IMR-90 (cell line): ENCODE data around the gene PLEKHG7. TPM values are rescaled to one million over a fixed set of nuclear protein-coding genes. Genes with fewer than 3 reads are reported as not detected.

Source experiments
- ATAC-seq: fragments of 200-7000 bp; cut with Tn5 transposase; 2 replicates; pipeline ENCODE4 v1.9.1; 2020; ENCODE audit warnings: low read depth, mild to moderate bottlenecking, moderate library complexity
- BruUV-seq: library from RNA; stranded (reverse); fragments of 400-500 nt; replicated peaks from 2 replicates; lab custom pipeline; 2021; lab: Mats Ljungman, UMichigan
- CTCF ChIA-PET: fragments of 300-600 bp; formaldehyde crosslinking; extraction: SDS; loops from one replicate; lab custom pipeline; 2021; ENCODE audit warnings: antibody characterized with exemption; lab: Yijun Ruan, JAX
- POLR2A ChIA-PET: fragments of 300-600 bp; sonication (Branson Sonifier 250); formaldehyde crosslinking; loops from one replicate; lab custom pipeline; 2022; ENCODE audit warnings: antibody characterized with exemption; ENCODE audit not compliant: unreplicated experiment; lab: Charles Lee
- DNase-seq: peaks from one replicate; pipeline ENCODE4 v3.0.0; 2013
- H2AFZ ChIP-seq: replicated peaks from 2 replicates; pipeline ENCODE3; 2013; ENCODE audit warnings: low read length, mild to moderate bottlenecking; ENCODE audit not compliant: poor library complexity
- H2AK5ac ChIP-seq: 2 replicates; pipeline ENCODE4 v1.6.1; 2013; ENCODE audit warnings: low read depth, low read length, inconsistent platforms
- H2AK9ac ChIP-seq: replicated peaks from 2 replicates; pipeline ENCODE3; 2013; ENCODE audit warnings: mild to moderate bottlenecking, low read depth, low read length, moderate library complexity; ENCODE audit not compliant: poor library complexity
- H2BK120ac ChIP-seq: 2 replicates; pipeline ENCODE4 v1.6.1; 2013; ENCODE audit warnings: low read depth, low read length, inconsistent platforms
- H2BK15ac ChIP-seq: 3 replicates; pipeline ENCODE4 v1.6.1; 2013; ENCODE audit warnings: low read depth, low read length, inconsistent platforms
- H2BK20ac ChIP-seq: 2 replicates; pipeline ENCODE4 v1.6.1; 2013; ENCODE audit warnings: low read depth, mild to moderate bottlenecking, inconsistent platforms, low read length, moderate library complexity
- H2BK5ac ChIP-seq: 2 replicates; pipeline ENCODE4 v1.6.1; 2013; ENCODE audit warnings: mild to moderate bottlenecking, low read depth, low read length, inconsistent platforms; ENCODE audit not compliant: poor library complexity, severe bottlenecking
- H3K14ac ChIP-seq: replicated peaks from 2 replicates; pipeline ENCODE4 v1.6.1; 2013; ENCODE audit warnings: low read depth, low read length, inconsistent platforms
- H3K18ac ChIP-seq: 2 replicates; pipeline ENCODE4 v1.6.1; 2013; ENCODE audit warnings: low read depth, low read length, control low read depth
- H3K23ac ChIP-seq: 2 replicates; pipeline ENCODE4 v1.6.1; 2013; ENCODE audit warnings: low read depth, low read length, inconsistent platforms
- H3K27ac ChIP-seq: 2 replicates; pipeline ENCODE4 v1.5.1; 2013; ENCODE audit warnings: mild to moderate bottlenecking, control low read depth, low read length; ENCODE audit not compliant: insufficient read depth
- H3K27me3 ChIP-seq: 2 replicates; pipeline ENCODE4 v1.6.1; 2013; ENCODE audit warnings: low read length; ENCODE audit not compliant: control insufficient read depth, insufficient read depth
- H3K36me3 ChIP-seq: 2 replicates; pipeline ENCODE4 v1.6.1; 2013; ENCODE audit warnings: low read length, mixed read lengths; ENCODE audit not compliant: control insufficient read depth, insufficient read depth
- H3K4ac ChIP-seq: 2 replicates; pipeline ENCODE4 v1.6.1; 2013; ENCODE audit warnings: low read depth, low read length, inconsistent platforms
- H3K4me1 ChIP-seq: 2 replicates; pipeline ENCODE4 v1.6.1; 2013; ENCODE audit warnings: low read length, mixed read lengths; ENCODE audit not compliant: control insufficient read depth, insufficient read depth
- H3K4me2 ChIP-seq: 2 replicates; pipeline ENCODE4 v1.6.1; 2013; ENCODE audit warnings: low read depth, mild to moderate bottlenecking, control low read depth, low read length, moderate library complexity
- H3K4me3 ChIP-seq: 2 replicates; pipeline ENCODE4 v1.5.1; 2013; ENCODE audit warnings: low read depth, mild to moderate bottlenecking, control low read depth, low read length, moderate library complexity; ENCODE audit not compliant: insufficient read depth
- H3K56ac ChIP-seq: 2 replicates; pipeline ENCODE4 v1.6.1; 2013; ENCODE audit warnings: low read length, inconsistent platforms; ENCODE audit not compliant: insufficient read depth; ENCODE audit errors: extremely low read depth
- H3K79me1 ChIP-seq, 2 experiments: 2 replicates each; pipeline ENCODE4 v1.6.1; 2013; ENCODE audit warnings: low read length in 2 of 2, inconsistent platforms in 1 of 2, low read depth in 1 of 2
- H3K9ac ChIP-seq: 2 replicates; pipeline ENCODE4 v1.6.1; 2013; ENCODE audit warnings: low read depth, low read length, control low read depth
- H3K9me1 ChIP-seq: 2 replicates; pipeline ENCODE4 v1.6.1; 2013; ENCODE audit warnings: low read length, inconsistent platforms; ENCODE audit not compliant: insufficient read depth
- H3K9me3 ChIP-seq: 2 replicates; pipeline ENCODE4 v1.6.1; 2013; ENCODE audit warnings: low read length; ENCODE audit not compliant: control insufficient read depth, insufficient read depth
- H4K20me1 ChIP-seq: 2 replicates; pipeline ENCODE4 v1.6.1; 2013; ENCODE audit warnings: low read length, inconsistent platforms; ENCODE audit not compliant: insufficient read depth
- H4K5ac ChIP-seq: 2 replicates; pipeline ENCODE4 v1.6.1; 2013; ENCODE audit warnings: mild to moderate bottlenecking, low read depth, low read length, control low read depth
- H4K8ac ChIP-seq, 2 experiments: 2 replicates each; pipeline ENCODE4 v1.6.1; 2013; ENCODE audit warnings: low read depth in 2 of 2, low read length in 2 of 2, control low read depth in 1 of 2, inconsistent platforms in 1 of 2
- H4K91ac ChIP-seq: 2 replicates; pipeline ENCODE4 v1.6.1; 2013; ENCODE audit warnings: low read depth, low read length, inconsistent platforms; ENCODE audit not compliant: insufficient read depth
- NFE2L2 ChIP-seq: fragments of 150-350 bp; IDR thresholded peaks from 2 replicates; pipeline ENCODE4 v1.6.1; 2016; ENCODE audit warnings: low read depth, mild to moderate bottlenecking, low read length
- POLR2A ChIP-seq: IDR thresholded peaks from 2 replicates; pipeline ENCODE4 v1.6.1; 2012; ENCODE audit warnings: mild to moderate bottlenecking, low read depth, low read length
- RAD21 ChIP-seq: IDR thresholded peaks from 2 replicates; pipeline ENCODE4 v1.6.1; 2012; ENCODE audit warnings: low read length, improper control_type of control experiment
- RCOR1 ChIP-seq: IDR thresholded peaks from 2 replicates; pipeline ENCODE4 v1.6.1; 2012; ENCODE audit warnings: mild to moderate bottlenecking, low read length, improper control_type of control experiment; ENCODE audit not compliant: insufficient replicate concordance
- RFX5 ChIP-seq: IDR thresholded peaks from 2 replicates; pipeline ENCODE4 v1.8.0; 2012; ENCODE audit warnings: low read depth, mild to moderate bottlenecking, low read length, moderate library complexity
- SMC3 ChIP-seq: fragments of 150-350 bp; IDR thresholded peaks from 2 replicates; pipeline ENCODE4 v1.6.1; 2016; ENCODE audit warnings: low read depth, mild to moderate bottlenecking, antibody characterized with exemption, low read length, moderate library complexity
- WGBS, 2 experiments: methylation state at CpG; one replicate each; pipeline versions ENCODE4 v1.1.5 to v1.1.7; 2013; ENCODE audit warnings: missing lambda C conversion rate in 2 of 2; ENCODE audit not compliant: insufficient read length in 1 of 2; ENCODE audit errors: extremely low coverage in 2 of 2; 5-methylcytosine and 5-hydroxymethylcytosine counted together
- dilution Hi-C: fragments of 300-500 bp; cut with HindIII; formaldehyde crosslinking; loops from one replicate; pipeline ENCODE4 v1.14.3; 2018; ENCODE audit warnings: low sequenced_read_pairs; ENCODE audit not compliant: unreplicated experiment
- in situ Hi-C: fragments of 300-500 bp; cut with MboI; formaldehyde crosslinking; loops from 3 replicates; pipeline ENCODE4 v1.14.3; 2019; ENCODE audit warnings: low sequenced_read_pairs, inconsistent platforms, mixed read lengths
- intact Hi-C: fragments of 100-400 bp; cut with micrococcal nuclease; formaldehyde crosslinking; loops from 2 replicates; pipeline ENCODE4 v1.10.0; 2022
- polyA plus RNA-seq, 3 experiments: library from polyadenylated mRNA; depleted of rRNA; stranded (reverse); fragments of >200 nt; gene quantifications; 2 replicates each; pipeline ENCODE4 v1.2.3, GENCODE V29; 2012; ENCODE audit warnings: low replicate concordance in 1 of 3
- total RNA-seq: library from RNA; depleted of rRNA; stranded (reverse); fragments of >200 nt; gene quantifications from 2 replicates; pipeline ENCODE4 v1.2.3, GENCODE V29; 2012
- TF ChIP-seq, protein P1 (sequence below): fragments of 150-350 bp; IDR thresholded peaks from 2 replicates; pipeline ENCODE4 v1.6.1; 2017; ENCODE audit warnings: mild to moderate bottlenecking, antibody characterized with exemption, low read length, low read depth
- TF ChIP-seq, protein P2 (sequence below): fragments of 150-350 bp; IDR thresholded peaks from 2 replicates; pipeline ENCODE4 v1.6.1; 2016; ENCODE audit warnings: low read depth, mild to moderate bottlenecking, low read length, moderate library complexity, borderline replicate concordance

PLEKHG7 gene
- total and polyA plus RNA-seq, 2 of the 4 experiments (the other 2 are of a cell fraction): not detected

DNA sequence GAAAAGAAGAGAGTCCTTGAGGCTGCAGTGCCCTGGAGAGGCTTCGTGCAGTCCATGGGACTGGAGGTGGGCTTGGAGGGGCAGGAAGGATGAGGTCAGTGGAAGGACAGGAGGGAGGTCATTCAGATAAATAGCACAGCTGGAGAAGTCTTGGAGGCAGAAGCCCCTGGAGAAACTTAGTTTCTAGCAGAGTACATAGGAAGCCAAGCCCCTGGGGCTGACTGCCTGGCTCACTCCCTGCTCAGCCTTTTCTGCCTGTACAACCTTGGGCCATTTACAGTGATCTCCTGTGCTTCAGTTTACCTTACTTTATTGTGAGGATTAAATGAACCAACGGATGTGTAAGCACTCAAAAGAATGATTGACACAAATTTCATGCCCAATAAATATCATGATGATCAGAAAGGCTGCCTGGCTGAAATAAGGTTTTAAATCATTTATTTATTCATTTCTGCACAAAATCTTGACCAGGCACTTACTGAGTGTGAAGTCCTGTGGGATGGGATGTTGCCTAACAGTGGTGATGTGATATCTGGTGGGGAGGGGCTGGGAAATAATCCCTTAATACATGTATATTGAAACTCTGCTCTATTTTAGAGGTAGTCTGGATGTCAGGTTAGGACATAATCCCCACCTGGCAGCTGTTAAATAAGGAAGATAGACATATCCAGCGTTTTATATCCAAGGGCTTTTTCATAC lies 54.3 kb downstream of the PLEKHG7 start:
- ChIA-PET CTCF (no interaction called here), POLR2A (no interaction called here)
- no peak overlapping the region for H2BK15ac ChIP-seq
- H2BK5ac ChIP-seq: no peak overlapping the region
- no peaks in the 10 kb centered on the region for H3K9me3 ChIP-seq
- H3K4me2 ChIP-seq: no peak overlapping the region
- no peaks in the 10 kb centered on the region for H3K9me1 ChIP-seq
- in situ Hi-C loops: no loop called here
- DNase-seq (no peak), ATAC-seq (no peak)
- no peak overlapping the region for H3K27ac ChIP-seq
- no peak overlapping the region for H2AK9ac ChIP-seq
- intact Hi-C loops: no loop called here
- no peak overlapping the region for H3K9ac ChIP-seq
- H2BK120ac ChIP-seq: no peak overlapping the region
- dilution Hi-C loops: no loop called here
- no TSS peak for BruUV-seq
- no peaks in the 10 kb centered on the region for H3K79me1 ChIP-seq
- no peak overlapping the region for H2BK20ac ChIP-seq
- H3K36me3 ChIP-seq: no peaks in the 10 kb centered on the region
- H3K27me3 ChIP-seq: no peaks in the 10 kb centered on the region
- H4K20me1 ChIP-seq: no peaks in the 10 kb centered on the region
- H3K4me1 ChIP-seq: no peaks in the 10 kb centered on the region; the same call in 1 of the 2 replicates
- TF ChIP-seq RAD21 (no peak), SMC3 (no peak), POLR2A (no peak), NFE2L2 (no peak), RCOR1 (no peak), RFX5 (no peak)
- TF ChIP-seq, protein P1, sequence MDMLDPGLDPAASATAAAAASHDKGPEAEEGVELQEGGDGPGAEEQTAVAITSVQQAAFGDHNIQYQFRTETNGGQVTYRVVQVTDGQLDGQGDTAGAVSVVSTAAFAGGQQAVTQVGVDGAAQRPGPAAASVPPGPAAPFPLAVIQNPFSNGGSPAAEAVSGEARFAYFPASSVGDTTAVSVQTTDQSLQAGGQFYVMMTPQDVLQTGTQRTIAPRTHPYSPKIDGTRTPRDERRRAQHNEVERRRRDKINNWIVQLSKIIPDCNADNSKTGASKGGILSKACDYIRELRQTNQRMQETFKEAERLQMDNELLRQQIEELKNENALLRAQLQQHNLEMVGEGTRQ: no peak
- TF ChIP-seq, protein P2, sequence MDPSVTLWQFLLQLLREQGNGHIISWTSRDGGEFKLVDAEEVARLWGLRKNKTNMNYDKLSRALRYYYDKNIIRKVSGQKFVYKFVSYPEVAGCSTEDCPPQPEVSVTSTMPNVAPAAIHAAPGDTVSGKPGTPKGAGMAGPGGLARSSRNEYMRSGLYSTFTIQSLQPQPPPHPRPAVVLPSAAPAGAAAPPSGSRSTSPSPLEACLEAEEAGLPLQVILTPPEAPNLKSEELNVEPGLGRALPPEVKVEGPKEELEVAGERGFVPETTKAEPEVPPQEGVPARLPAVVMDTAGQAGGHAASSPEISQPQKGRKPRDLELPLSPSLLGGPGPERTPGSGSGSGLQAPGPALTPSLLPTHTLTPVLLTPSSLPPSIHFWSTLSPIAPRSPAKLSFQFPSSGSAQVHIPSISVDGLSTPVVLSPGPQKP: no peak
- H4K8ac ChIP-seq: no peak overlapping the region
- H3K56ac ChIP-seq: no peak overlapping the region
- H2AFZ ChIP-seq: no peak overlapping the region
- H3K4ac ChIP-seq: no peak overlapping the region
- 50% methylated on average over 1 of the region's 3 CpGs; no CpG with 5 or more reads in 1 of the 2 experiments for WGBS, 2 experiments
- H3K14ac ChIP-seq: 0 out of 2 replicates have a peak overlapping the region, but pooled peaks have one; percentile 48
- H4K91ac ChIP-seq: no peak overlapping the region
- H2AK5ac ChIP-seq: no peak overlapping the region
- H3K23ac ChIP-seq: no peak overlapping the region
- H3K4me3 ChIP-seq: no peak overlapping the region
- no peak overlapping the region for H4K5ac ChIP-seq
- no peak overlapping the region for H3K18ac ChIP-seq
